Embryonic facial prominence (tissue), 1 donor: Measurements from ENCODE around the gene RNF175.

Experiments
- DNase-seq: peaks from one replicate; pipeline ENCODE4 v3.0.0-alpha.2; 2016; ENCODE audit errors: extremely low spot score

RNF175 gene

GRCh38 chr4:153785910-153786721, 26.3 kb upstream of the RNF175 start:
- peak; percentile 40 for DNase-seq

- no peak for DNase-seq
These were observed 24.4 kb upstream of the RNF175 start for GRCh38 chr4:153784166-153784699.

DNA sequence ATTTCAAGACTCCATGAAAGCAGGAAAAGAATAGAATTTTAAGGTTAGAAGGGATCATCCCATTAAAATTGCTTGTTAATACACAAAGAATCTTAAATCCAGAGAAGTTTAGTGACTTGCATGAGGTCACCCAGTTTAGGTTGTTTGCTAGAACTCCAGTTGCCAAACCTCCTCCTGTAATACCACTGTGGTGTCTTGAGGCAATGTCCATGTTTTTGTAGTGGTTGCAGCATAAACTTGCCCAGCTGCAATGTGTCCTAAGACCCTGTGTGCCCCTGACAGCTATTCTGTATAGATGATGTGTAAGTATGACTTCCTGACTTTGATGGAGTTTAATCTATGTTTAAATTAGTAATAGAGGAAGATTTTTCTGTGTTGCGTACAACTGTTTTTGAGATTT, 22.8 kb upstream of the RNF175 start:
- DNase-seq, result no peak

DNA sequence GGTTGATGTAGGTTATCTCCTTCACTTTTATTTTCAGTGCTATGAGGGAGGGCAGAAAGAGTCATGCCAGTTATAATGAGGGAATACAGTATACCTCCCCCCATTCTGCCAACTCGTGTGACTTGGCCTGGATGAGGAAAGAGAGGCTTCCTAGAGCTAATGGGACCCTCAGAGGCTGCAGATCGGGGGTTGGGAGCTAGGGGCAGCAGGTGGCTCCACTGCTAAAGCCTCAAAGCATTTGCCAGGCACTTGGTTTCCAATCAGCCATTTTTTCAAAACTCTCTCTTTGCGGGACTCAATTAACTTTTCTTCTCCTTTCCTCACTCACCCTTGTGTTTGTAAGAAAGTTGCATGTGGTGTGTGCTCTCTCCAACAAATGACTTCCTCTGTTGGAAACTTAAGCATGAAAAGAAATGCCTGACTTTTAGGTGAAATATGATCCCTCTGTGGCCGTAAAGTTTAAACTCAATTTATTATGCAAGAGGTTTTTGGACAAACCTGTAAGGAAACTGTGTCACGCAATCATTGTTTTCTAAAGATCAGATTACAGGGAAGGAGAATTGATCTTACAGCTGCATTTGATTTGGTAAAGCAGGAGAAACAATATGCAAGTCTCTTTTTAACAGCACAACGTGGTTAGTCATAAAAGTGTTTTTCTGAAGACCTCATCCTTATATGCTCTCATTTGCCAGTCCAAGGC, 22.0 kb upstream of the RNF175 start:
- no peak for DNase-seq

DNA sequence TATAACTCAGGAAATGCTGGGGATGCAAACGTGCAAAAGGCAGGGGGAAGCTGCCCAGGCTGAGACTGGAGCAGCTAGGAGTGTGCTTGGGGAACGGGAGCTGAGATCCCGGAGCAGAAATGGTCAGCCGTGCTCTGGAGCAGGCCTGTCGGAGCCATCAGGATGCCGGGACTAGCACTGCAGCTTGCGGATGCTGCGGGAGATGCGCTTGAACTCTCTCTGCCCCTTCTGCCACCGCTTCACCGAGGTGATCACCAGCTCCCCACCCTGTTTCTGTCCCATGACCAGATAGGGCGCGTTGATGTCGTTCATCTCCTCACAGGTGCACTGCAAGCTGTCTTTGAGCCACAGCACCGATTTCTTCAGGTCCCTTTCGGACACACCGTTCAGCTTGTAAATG, 21.5 kb upstream of the RNF175 start:
- no peak for DNase-seq

GRCh38 chr4:153780876-153781275, 21.1 kb upstream of the RNF175 start:
- no peak for DNase-seq

GRCh38 chr4:153780221-153780620, 20.4 kb upstream of the RNF175 start:
- no peak for DNase-seq

GRCh38 chr4:153778383-153778782, 18.6 kb upstream of the RNF175 start:
- DNase-seq, result no peak

GRCh38 chr4:153777421-153777820, 17.6 kb upstream of the RNF175 start:
- no peak for DNase-seq

DNA sequence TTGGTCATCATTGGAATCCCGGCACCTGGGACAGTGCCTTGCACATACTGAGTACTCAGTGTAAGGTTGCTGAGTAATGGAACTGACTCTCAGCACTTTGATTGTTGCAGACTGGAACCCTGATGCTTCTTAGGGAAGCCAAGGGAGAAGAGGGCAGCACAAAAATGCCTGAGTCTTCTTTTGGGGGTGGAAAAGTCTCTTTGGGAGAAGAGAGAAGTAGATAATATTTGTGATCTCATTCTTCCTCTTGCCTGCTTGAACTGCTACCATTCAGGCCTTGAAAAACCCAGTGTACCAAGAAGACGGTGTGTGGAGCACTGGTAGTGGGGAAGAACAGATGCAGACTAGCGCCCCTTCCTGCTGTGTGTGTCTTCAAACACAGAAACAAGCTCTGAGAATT, 16.8 kb upstream of the RNF175 start:
- no peak for DNase-seq

DNA sequence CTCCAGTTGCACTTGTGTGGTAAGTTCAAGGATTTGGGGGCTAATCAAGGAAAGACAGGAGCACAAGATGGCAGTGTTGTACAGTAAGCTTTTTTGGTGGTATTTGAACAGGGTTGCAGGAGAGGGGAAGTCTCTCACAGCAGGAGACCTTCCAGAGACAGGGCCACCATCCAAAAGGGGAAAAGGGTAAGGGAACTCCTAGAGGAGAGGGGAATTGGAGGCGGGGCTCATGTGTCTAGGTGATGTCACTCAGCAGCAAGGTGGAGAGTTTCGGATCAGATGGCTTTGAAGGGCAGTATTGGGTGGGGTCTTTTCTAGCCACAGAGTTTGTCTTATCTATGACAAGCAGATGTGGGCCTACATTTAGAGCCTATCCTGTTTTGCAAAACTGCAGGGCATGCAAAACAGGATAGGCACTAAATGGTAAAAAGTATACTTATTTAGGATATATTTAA, 13.4 kb upstream of the RNF175 start:
- DNase-seq, result no peak

DNA sequence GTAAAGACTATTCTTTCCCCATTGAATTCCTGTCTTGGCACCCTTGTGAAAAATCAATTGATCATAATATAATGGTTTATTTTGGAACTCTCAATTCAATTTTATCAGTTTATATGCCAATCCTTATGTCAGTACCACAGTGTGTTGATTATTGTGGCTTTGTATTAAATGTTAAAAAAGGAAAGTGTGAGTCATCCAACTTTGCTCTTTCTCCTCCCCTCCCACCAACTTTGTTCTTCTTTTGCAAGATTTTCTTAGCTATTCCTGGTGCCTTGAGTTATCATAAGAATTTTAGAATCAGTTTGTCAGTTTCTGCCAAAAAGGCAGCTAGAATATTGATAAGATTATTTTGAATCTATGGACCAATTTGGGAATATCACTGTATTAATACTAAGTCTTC, 11.2 kb upstream of the RNF175 start:
- DNase-seq, result no peak

- no peak for DNase-seq
These were observed 6.9 kb upstream of the RNF175 start for GRCh38 chr4:153766758-153767157.

DNA sequence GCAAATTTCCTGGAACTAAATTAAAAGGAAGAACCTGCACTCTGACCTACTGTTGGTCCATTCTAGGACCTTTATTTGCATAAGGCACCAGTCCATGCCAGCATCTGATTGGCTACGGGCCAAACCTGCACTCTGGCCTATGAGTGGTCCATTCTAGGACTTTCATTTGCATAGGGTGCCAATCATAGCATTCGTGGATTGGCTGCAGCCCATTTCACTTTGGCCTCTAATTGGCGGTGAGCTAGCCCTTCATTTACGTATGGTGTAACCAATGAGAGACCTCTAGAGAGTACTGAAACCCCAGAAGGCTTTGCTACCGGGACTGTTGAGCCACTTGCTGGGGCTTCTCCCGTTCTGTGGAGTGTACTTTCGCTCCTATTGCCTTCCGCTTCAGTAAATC, 6.1 kb upstream of the RNF175 start:
- DNase-seq, result no peak

DNA sequence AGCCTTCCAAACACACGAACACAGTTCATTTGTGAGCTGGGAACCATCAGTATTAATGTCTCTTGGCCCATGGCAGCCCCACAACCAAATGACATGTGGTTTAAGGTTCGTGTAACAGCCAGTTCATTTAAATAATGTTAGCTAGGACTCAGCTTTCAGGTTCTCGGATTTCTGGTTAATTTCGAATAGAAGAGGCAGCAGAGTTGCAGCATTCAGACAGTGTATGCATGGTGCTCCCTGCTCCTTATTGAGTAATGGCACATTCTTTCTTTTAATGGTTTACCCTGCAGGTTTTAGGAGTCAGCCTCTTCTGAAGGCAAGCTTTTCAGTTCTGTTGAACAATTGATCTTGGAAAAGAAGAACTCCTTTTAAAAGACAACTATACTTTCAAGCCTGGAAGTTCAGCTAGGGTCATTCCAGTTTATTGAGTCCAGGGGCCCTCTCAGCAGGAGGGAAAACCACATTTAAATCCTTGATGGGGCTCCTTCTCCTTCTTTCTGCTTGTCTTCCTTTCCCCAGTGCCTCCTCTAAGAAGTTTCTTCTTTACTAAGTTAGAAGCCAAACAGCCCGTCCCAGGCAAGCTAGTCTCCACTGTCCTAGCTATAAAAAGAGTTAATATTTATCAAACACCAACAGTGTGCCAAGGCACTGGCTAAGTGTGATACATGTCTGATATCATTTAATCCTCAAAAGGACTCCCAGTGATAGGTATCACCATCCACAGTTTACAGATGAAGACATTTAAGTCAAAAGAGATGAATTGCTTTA, 5.0 kb upstream of the RNF175 start:
- no peak for DNase-seq

DNA sequence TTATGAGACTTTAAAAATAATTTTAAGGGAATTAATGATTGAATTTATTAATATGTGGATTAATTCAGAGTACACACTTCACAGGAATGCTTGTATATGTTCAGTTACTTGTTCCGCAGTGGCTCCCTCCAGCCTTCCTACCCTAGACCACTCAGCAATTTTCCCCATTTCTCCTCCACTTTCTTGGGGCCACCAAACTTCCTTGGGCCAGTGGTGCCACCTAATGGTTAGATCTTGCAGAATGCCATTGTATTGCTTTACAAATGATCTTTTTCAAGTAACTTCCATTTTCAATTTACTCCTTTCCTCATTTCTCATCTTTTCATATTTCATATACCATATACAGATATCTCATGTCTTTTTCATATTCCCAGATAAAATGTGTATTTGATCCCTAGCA, 3.6 kb upstream of the RNF175 start:
- DNase-seq, result no peak

DNA sequence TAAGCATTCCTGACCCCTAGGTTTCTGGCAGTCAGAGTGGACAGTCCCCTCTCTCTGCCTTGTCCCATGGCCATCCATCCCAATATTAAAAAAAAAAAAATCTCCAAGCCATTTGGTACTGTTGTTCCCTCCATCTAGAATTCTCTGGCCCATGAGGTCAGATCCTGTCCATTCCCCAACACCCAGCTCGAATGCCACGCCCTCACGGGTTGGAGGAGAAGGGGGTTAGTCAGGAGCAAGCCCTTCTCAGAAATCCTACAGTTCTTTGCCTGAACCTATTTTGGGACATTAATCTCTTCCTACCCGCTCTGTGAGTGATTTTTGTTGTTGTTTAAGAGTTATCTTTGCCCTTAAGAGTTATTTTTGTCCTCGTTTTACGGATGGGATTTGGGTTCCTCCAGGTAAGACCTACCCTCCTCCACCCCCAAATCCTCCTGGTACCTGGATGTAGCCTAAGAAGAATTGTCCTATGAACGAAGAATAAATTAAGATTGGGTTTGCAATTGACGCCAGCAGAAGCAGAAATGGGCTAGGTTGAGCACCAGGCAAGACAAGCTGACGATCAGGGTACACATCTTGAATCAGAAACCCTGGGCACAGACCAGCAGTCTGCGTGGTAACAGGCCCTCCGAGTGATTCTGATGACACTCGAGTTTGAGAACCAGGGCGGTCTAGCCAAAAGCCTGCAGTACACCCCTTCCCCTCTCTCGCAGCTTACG, 977 bp downstream of the RNF175 start:
- no peak for DNase-seq

DNA sequence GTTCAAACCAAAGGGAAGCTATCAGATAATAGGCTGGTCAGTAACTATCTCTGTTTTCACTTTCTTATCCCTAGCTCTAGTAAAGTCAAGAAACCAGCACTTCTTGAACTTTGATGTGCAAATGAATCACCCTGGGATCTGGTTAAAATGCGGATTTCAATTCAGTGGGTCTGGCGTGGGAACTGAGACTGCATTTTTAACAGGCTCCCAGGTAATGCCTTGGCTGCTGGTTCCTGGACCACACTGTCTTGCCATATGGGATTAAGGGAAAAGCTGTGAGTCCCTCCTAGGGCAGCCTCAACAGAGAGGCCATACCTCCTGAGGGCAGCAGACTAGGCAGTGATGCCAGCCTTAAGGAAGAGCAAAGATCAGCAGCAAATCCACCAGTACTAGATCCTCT, 1.7 kb downstream of the RNF175 start:
- DNase-seq, result no peak

- no peak for DNase-seq
These were observed 2.4 kb downstream of the RNF175 start for GRCh38 chr4:153757407-153757806.

GRCh38 chr4:153755186-153755585, 4.6 kb downstream of the RNF175 start:
- no peak for DNase-seq

DNA sequence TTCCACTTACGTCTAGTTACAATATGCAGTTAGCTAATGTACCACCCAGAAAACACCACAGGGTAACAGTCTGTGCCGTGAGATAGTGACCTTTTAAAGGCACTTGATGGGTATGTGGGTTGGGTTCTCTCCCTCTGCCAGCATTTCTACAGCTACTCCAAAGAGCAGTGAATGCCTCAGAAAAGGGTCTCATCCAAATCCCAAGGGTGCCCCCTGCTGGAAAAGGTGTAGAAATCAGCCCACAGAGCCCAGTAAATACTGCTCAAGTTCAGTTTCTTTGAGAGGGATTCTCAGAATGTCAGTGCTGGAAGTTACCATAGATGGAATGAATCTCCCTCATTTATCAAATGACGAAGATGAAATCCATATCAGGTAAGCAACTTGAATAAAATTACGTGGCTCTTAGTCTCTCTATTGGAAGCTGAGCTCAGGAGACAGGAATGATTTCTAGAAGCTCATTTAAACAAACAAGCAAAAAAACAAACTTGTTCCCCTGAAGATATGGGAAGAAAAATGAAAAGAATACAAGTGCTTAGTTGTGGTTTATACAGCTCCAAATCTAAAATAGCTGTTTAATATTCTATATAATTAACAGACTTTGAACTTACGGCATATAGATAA, 9.5 kb downstream of the RNF175 start:
- DNase-seq, result no peak
